ENCODE results near the gene LARGE1.
"Not testable (repeated sequence)": the region's sequence is repeated elsewhere in the genome, so short reads cannot be mapped to it uniquely, and the experiment has no call there.

The LARGE1 gene

GRCh38 chr22:33380789-33381530 is 539.3 kb downstream of the LARGE1 start:
- no peak for TF ChIP-seq SPI1 (IDR thresholded peaks at IDR 0.05; ENCODE audit: low read depth, low read length)
- no peak for TF ChIP-seq PAX5 (IDR thresholded peaks at IDR 0.05; ENCODE audit: insufficient read depth, low read length, severe bottlenecking)
- no peak for TF ChIP-seq POLR2AphosphoS5 (IDR thresholded peaks at IDR 0.05; ENCODE audit: low read depth, low read length)
- no peak for TF ChIP-seq POLR2A (IDR thresholded peaks at IDR 0.05; ENCODE audit: low read depth, low read length)
- TF ChIP-seq TAF1 (IDR thresholded peaks at IDR 0.05; ENCODE audit: low read depth, low read length): no peak
- no peak for TF ChIP-seq POU2F2 (IDR thresholded peaks at IDR 0.05; ENCODE audit: low read depth, low read length)
- no peak for FAIRE-seq
- no peak for DNase-seq (ENCODE audit: insufficient read length, low spot score)

- FAIRE-seq: no peak
Measured at GRCh38 chr22:33379836-33380235, 540.4 kb downstream of the LARGE1 start.

GRCh38 chr22:33372875-33373274 is 547.4 kb downstream of the LARGE1 start:
- TF ChIP-seq POLR2A (IDR thresholded peaks at IDR 0.05; ENCODE audit: low read depth, low read length): no peak
- no peak for TF ChIP-seq TAF1 (IDR thresholded peaks at IDR 0.05; ENCODE audit: low read depth, low read length)
- TF ChIP-seq SPI1 (IDR thresholded peaks at IDR 0.05; ENCODE audit: low read depth, low read length): no peak
- TF ChIP-seq POLR2AphosphoS5 (IDR thresholded peaks at IDR 0.05; ENCODE audit: low read depth, low read length): no peak
- no peak for TF ChIP-seq PAX5 (IDR thresholded peaks at IDR 0.05; ENCODE audit: insufficient read depth, low read length, severe bottlenecking)
- no peak for TF ChIP-seq POU2F2 (IDR thresholded peaks at IDR 0.05; ENCODE audit: low read depth, low read length)
- FAIRE-seq (no peak), DNase-seq (ENCODE audit: insufficient read length, low spot score) (no peak)

More at GRCh38 chr22:33379836-33380235, 540.4 kb downstream of the LARGE1 start:
- no peak for DNase-seq (ENCODE audit: insufficient read length, low spot score)
- no peak for TF ChIP-seq POLR2AphosphoS5 (IDR thresholded peaks at IDR 0.05; ENCODE audit: low read depth, low read length)
- TF ChIP-seq TAF1 (IDR thresholded peaks at IDR 0.05; ENCODE audit: low read depth, low read length): no peak
- TF ChIP-seq POLR2A (IDR thresholded peaks at IDR 0.05; ENCODE audit: low read depth, low read length): no peak
- no peak for TF ChIP-seq SPI1 (IDR thresholded peaks at IDR 0.05; ENCODE audit: low read depth, low read length)
- no peak for TF ChIP-seq POU2F2 (IDR thresholded peaks at IDR 0.05; ENCODE audit: low read depth, low read length)
- no peak for TF ChIP-seq PAX5 (IDR thresholded peaks at IDR 0.05; ENCODE audit: insufficient read depth, low read length, severe bottlenecking)

- not testable (repeated sequence) for FAIRE-seq; DNase-seq (ENCODE audit: insufficient read length, low spot score)
Measured at GRCh38 chr22:33363256-33363655, 557.0 kb downstream of the LARGE1 start.

- no peak for FAIRE-seq
- no peak for DNase-seq (ENCODE audit: insufficient read length, low spot score)
- TF ChIP-seq TAF1 (IDR thresholded peaks at IDR 0.05; ENCODE audit: low read depth, low read length): no peak
- no peak for TF ChIP-seq PAX5 (IDR thresholded peaks at IDR 0.05; ENCODE audit: insufficient read depth, low read length, severe bottlenecking)
- TF ChIP-seq POLR2A (IDR thresholded peaks at IDR 0.05; ENCODE audit: low read depth, low read length): no peak
- TF ChIP-seq SPI1 (IDR thresholded peaks at IDR 0.05; ENCODE audit: low read depth, low read length): no peak
- no peak for TF ChIP-seq POU2F2 (IDR thresholded peaks at IDR 0.05; ENCODE audit: low read depth, low read length)
- no peak for TF ChIP-seq POLR2AphosphoS5 (IDR thresholded peaks at IDR 0.05; ENCODE audit: low read depth, low read length)
Measured at GRCh38 chr22:33362702-33363101, 557.6 kb downstream of the LARGE1 start.

GRCh38 chr22:33361581-33361980 is 558.7 kb downstream of the LARGE1 start:
- TF ChIP-seq POLR2AphosphoS5 (IDR thresholded peaks at IDR 0.05; ENCODE audit: low read depth, low read length) (no peak), SPI1 (IDR thresholded peaks at IDR 0.05; ENCODE audit: low read depth, low read length) (no peak), PAX5 (IDR thresholded peaks at IDR 0.05; ENCODE audit: insufficient read depth, low read length, severe bottlenecking) (no peak), POLR2A (IDR thresholded peaks at IDR 0.05; ENCODE audit: low read depth, low read length) (no peak), POU2F2 (IDR thresholded peaks at IDR 0.05; ENCODE audit: low read depth, low read length) (no peak), TAF1 (IDR thresholded peaks at IDR 0.05; ENCODE audit: low read depth, low read length) (no peak)
- no peak for FAIRE-seq
- DNase-seq (ENCODE audit: insufficient read length, low spot score): no peak

GRCh38 chr22:33357981-33358399 is 562.3 kb downstream of the LARGE1 start:
- no peak for TF ChIP-seq POU2F2 (IDR thresholded peaks at IDR 0.05; ENCODE audit: low read depth, low read length)
- no peak for TF ChIP-seq POLR2AphosphoS5 (IDR thresholded peaks at IDR 0.05; ENCODE audit: low read depth, low read length)
- TF ChIP-seq SPI1 (IDR thresholded peaks at IDR 0.05; ENCODE audit: low read depth, low read length): no peak
- no peak for FAIRE-seq
- no peak for DNase-seq (ENCODE audit: insufficient read length, low spot score)

- FAIRE-seq (no peak), DNase-seq (ENCODE audit: insufficient read length, low spot score) (no peak)
- TF ChIP-seq PAX5 (IDR thresholded peaks at IDR 0.05; ENCODE audit: insufficient read depth, low read length, severe bottlenecking) (no peak), TAF1 (IDR thresholded peaks at IDR 0.05; ENCODE audit: low read depth, low read length) (no peak), SPI1 (IDR thresholded peaks at IDR 0.05; ENCODE audit: low read depth, low read length) (no peak), POLR2AphosphoS5 (IDR thresholded peaks at IDR 0.05; ENCODE audit: low read depth, low read length) (no peak), POLR2A (IDR thresholded peaks at IDR 0.05; ENCODE audit: low read depth, low read length) (no peak), POU2F2 (IDR thresholded peaks at IDR 0.05; ENCODE audit: low read depth, low read length) (no peak)
Measured at GRCh38 chr22:33354928-33355327, 565.3 kb downstream of the LARGE1 start.

- FAIRE-seq: no peak
- DNase-seq (ENCODE audit: insufficient read length, low spot score): no peak
- TF ChIP-seq SPI1 (IDR thresholded peaks at IDR 0.05; ENCODE audit: low read depth, low read length) (no peak), TAF1 (IDR thresholded peaks at IDR 0.05; ENCODE audit: low read depth, low read length) (no peak), POLR2A (IDR thresholded peaks at IDR 0.05; ENCODE audit: low read depth, low read length) (no peak), POU2F2 (IDR thresholded peaks at IDR 0.05; ENCODE audit: low read depth, low read length) (no peak), PAX5 (IDR thresholded peaks at IDR 0.05; ENCODE audit: insufficient read depth, low read length, severe bottlenecking) (no peak), POLR2AphosphoS5 (IDR thresholded peaks at IDR 0.05; ENCODE audit: low read depth, low read length) (no peak)
Measured at GRCh38 chr22:33353502-33353901, 566.8 kb downstream of the LARGE1 start.

GRCh38 chr22:33352768-33353167 is 567.5 kb downstream of the LARGE1 start:
- TF ChIP-seq SPI1 (IDR thresholded peaks at IDR 0.05; ENCODE audit: low read depth, low read length) (no peak), POLR2A (IDR thresholded peaks at IDR 0.05; ENCODE audit: low read depth, low read length) (no peak), POLR2AphosphoS5 (IDR thresholded peaks at IDR 0.05; ENCODE audit: low read depth, low read length) (no peak), POU2F2 (IDR thresholded peaks at IDR 0.05; ENCODE audit: low read depth, low read length) (no peak), PAX5 (IDR thresholded peaks at IDR 0.05; ENCODE audit: insufficient read depth, low read length, severe bottlenecking) (no peak), TAF1 (IDR thresholded peaks at IDR 0.05; ENCODE audit: low read depth, low read length) (no peak)
- FAIRE-seq: no peak

More at GRCh38 chr22:33352768-33353167, 567.5 kb downstream of the LARGE1 start:
- no peak for DNase-seq (ENCODE audit: insufficient read length, low spot score)
